Measurements from ENCODE around the gene POLR2M.

POLR2M gene

GRCh38 chr15:57691082-57691481 is 15.4 kb upstream of the POLR2M start:
- ChIA-PET POLR2A (no interaction called here), CTCF (no interaction called here)

GRCh38 chr15:57692709-57693108 is 13.8 kb upstream of the POLR2M start:
- no peak for DNase-seq (ENCODE audit: extremely low spot score)
- ChIA-PET POLR2A (no interaction called here), CTCF (no interaction called here)
- TF ChIP-seq SP1 (IDR thresholded peaks at IDR 0.05): no peak
- no peak for TF ChIP-seq LEF1 (IDR thresholded peaks at IDR 0.05; ENCODE audit: borderline replicate concordance)
- no peak for TF ChIP-seq HDGF (IDR thresholded peaks at IDR 0.05; ENCODE audit: borderline replicate concordance)
- no peak for TF ChIP-seq TARDBP (IDR thresholded peaks at IDR 0.05)
- TF ChIP-seq NFRKB (IDR thresholded peaks at IDR 0.05): no peak
- TF ChIP-seq BHLHE40 (IDR thresholded peaks at IDR 0.05; ENCODE audit: borderline replicate concordance): no peak
- TF ChIP-seq ARNT (IDR thresholded peaks at IDR 0.05): no peak
- no peak for TF ChIP-seq CTBP1 (IDR thresholded peaks at IDR 0.05; ENCODE audit: borderline replicate concordance)
- no peak for TF ChIP-seq FOXM1 (IDR thresholded peaks at IDR 0.05; ENCODE audit: borderline replicate concordance)
- no peak for TF ChIP-seq ELF4 (IDR thresholded peaks at IDR 0.05)
- no peak for TF ChIP-seq FOXA1 (IDR thresholded peaks at IDR 0.05)
- TF ChIP-seq ZNF384 (IDR thresholded peaks at IDR 0.05): no peak
- no peak for TF ChIP-seq PKNOX1 (IDR thresholded peaks at IDR 0.05)
- TF ChIP-seq FOXK2 (IDR thresholded peaks at IDR 0.05): no peak
- no peak for TF ChIP-seq SUZ12 (IDR thresholded peaks at IDR 0.05)
- no peak for TF ChIP-seq L3MBTL2 (conservative IDR thresholded peaks at IDR 0.05)

More at GRCh38 chr15:57691082-57691481, 15.4 kb upstream of the POLR2M start:
- no peak for TF ChIP-seq TARDBP (IDR thresholded peaks at IDR 0.05)
- TF ChIP-seq BHLHE40 (IDR thresholded peaks at IDR 0.05; ENCODE audit: borderline replicate concordance): no peak
- no peak for TF ChIP-seq L3MBTL2 (conservative IDR thresholded peaks at IDR 0.05)
- TF ChIP-seq SP1 (IDR thresholded peaks at IDR 0.05): no peak
- TF ChIP-seq ZNF384 (IDR thresholded peaks at IDR 0.05): no peak
- no peak for TF ChIP-seq LEF1 (IDR thresholded peaks at IDR 0.05; ENCODE audit: borderline replicate concordance)
- no peak for TF ChIP-seq FOXK2 (IDR thresholded peaks at IDR 0.05)
- TF ChIP-seq ARNT (IDR thresholded peaks at IDR 0.05): no peak
- TF ChIP-seq SUZ12 (IDR thresholded peaks at IDR 0.05): no peak
- TF ChIP-seq FOXA1 (IDR thresholded peaks at IDR 0.05): no peak
- TF ChIP-seq NFRKB (IDR thresholded peaks at IDR 0.05): no peak
- TF ChIP-seq PKNOX1 (IDR thresholded peaks at IDR 0.05): no peak
- no peak for TF ChIP-seq FOXM1 (IDR thresholded peaks at IDR 0.05; ENCODE audit: borderline replicate concordance)
- no peak for TF ChIP-seq HDGF (IDR thresholded peaks at IDR 0.05; ENCODE audit: borderline replicate concordance)
- TF ChIP-seq CTBP1 (IDR thresholded peaks at IDR 0.05; ENCODE audit: borderline replicate concordance): no peak
- no peak for TF ChIP-seq ELF4 (IDR thresholded peaks at IDR 0.05)
- DNase-seq (ENCODE audit: extremely low spot score): no peak

- ChIA-PET POLR2A (no interaction called here), CTCF (no interaction called here)
- no peak for DNase-seq (ENCODE audit: extremely low spot score)
- no peak for TF ChIP-seq NFRKB (IDR thresholded peaks at IDR 0.05)
- no peak for TF ChIP-seq FOXA1 (IDR thresholded peaks at IDR 0.05)
- no peak for TF ChIP-seq LEF1 (IDR thresholded peaks at IDR 0.05; ENCODE audit: borderline replicate concordance)
- TF ChIP-seq L3MBTL2 (conservative IDR thresholded peaks at IDR 0.05): no peak
- no peak for TF ChIP-seq ELF4 (IDR thresholded peaks at IDR 0.05)
- TF ChIP-seq FOXK2 (IDR thresholded peaks at IDR 0.05): no peak
- no peak for TF ChIP-seq PKNOX1 (IDR thresholded peaks at IDR 0.05)
Observed at GRCh38 chr15:57694279-57694678, 12.2 kb upstream of the POLR2M start.

- CTCF ChIA-PET: no interaction called here
- TF ChIP-seq HDGF (IDR thresholded peaks at IDR 0.05; ENCODE audit: borderline replicate concordance) (no peak), FOXA1 (IDR thresholded peaks at IDR 0.05) (no peak), ELF4 (IDR thresholded peaks at IDR 0.05) (no peak)
- DNase-seq (ENCODE audit: extremely low spot score): no peak
- POLR2A ChIA-PET: interaction anchor here (2.1 kb wide), 1 partner anchor 11 kb away, joined by 8 read pairs; the partner anchor contains the start of gene POLR2M
Observed at GRCh38 chr15:57696146-57696545, 10.4 kb upstream of the POLR2M start.

GRCh38 chr15:57697588-57697987 is 8.9 kb upstream of the POLR2M start:
- ChIA-PET CTCF (no interaction called here), POLR2A (interaction anchor here (2.1 kb wide), 1 partner anchor 9 kb away, joined by 8 read pairs; the partner anchor contains the start of gene POLR2M)
- no peak for TF ChIP-seq FOXK2 (IDR thresholded peaks at IDR 0.05)
- TF ChIP-seq SP1 (IDR thresholded peaks at IDR 0.05): no peak
- TF ChIP-seq NFRKB (IDR thresholded peaks at IDR 0.05): no peak
- TF ChIP-seq TARDBP (IDR thresholded peaks at IDR 0.05): no peak
- TF ChIP-seq L3MBTL2 (conservative IDR thresholded peaks at IDR 0.05): no peak
- TF ChIP-seq CTBP1 (IDR thresholded peaks at IDR 0.05; ENCODE audit: borderline replicate concordance): no peak
- TF ChIP-seq HDGF (IDR thresholded peaks at IDR 0.05; ENCODE audit: borderline replicate concordance): no peak
- no peak for TF ChIP-seq ZNF384 (IDR thresholded peaks at IDR 0.05)
- TF ChIP-seq SUZ12 (IDR thresholded peaks at IDR 0.05): no peak
- DNase-seq (ENCODE audit: extremely low spot score): no peak

GRCh38 chr15:57698243-57698642 is 8.3 kb upstream of the POLR2M start:
- POLR2A ChIA-PET: no interaction called here
- CTCF ChIA-PET: no interaction called here
- TF ChIP-seq TARDBP (IDR thresholded peaks at IDR 0.05) (no peak), ZNF384 (IDR thresholded peaks at IDR 0.05) (no peak), SP1 (IDR thresholded peaks at IDR 0.05) (no peak)
- no peak for DNase-seq (ENCODE audit: extremely low spot score)

- POLR2A ChIA-PET: no interaction called here
- no peak for TF ChIP-seq ZNF384 (IDR thresholded peaks at IDR 0.05)
- no peak for TF ChIP-seq ARNT (IDR thresholded peaks at IDR 0.05)
- no peak for TF ChIP-seq ELF4 (IDR thresholded peaks at IDR 0.05)
- no peak for TF ChIP-seq BHLHE40 (IDR thresholded peaks at IDR 0.05; ENCODE audit: borderline replicate concordance)
- TF ChIP-seq FOXK2 (IDR thresholded peaks at IDR 0.05): no peak
- no peak for TF ChIP-seq CTBP1 (IDR thresholded peaks at IDR 0.05; ENCODE audit: borderline replicate concordance)
- no peak for TF ChIP-seq PKNOX1 (IDR thresholded peaks at IDR 0.05)
- no peak for TF ChIP-seq NFRKB (IDR thresholded peaks at IDR 0.05)
- TF ChIP-seq TARDBP (IDR thresholded peaks at IDR 0.05): no peak
- no peak for TF ChIP-seq HDGF (IDR thresholded peaks at IDR 0.05; ENCODE audit: borderline replicate concordance)
- TF ChIP-seq SUZ12 (IDR thresholded peaks at IDR 0.05): no peak
- no peak for TF ChIP-seq LEF1 (IDR thresholded peaks at IDR 0.05; ENCODE audit: borderline replicate concordance)
- no peak for TF ChIP-seq SP1 (IDR thresholded peaks at IDR 0.05)
- no peak for TF ChIP-seq FOXM1 (IDR thresholded peaks at IDR 0.05; ENCODE audit: borderline replicate concordance)
- TF ChIP-seq FOXA1 (IDR thresholded peaks at IDR 0.05): no peak
- CTCF ChIA-PET: interaction anchor here (0.7 kb wide), 1 partner anchor 588 kb away, joined by 3 read pairs; no protein-coding TSS in a partner anchor
- DNase-seq (ENCODE audit: extremely low spot score): no peak
Observed at GRCh38 chr15:57698991-57699390, 7.5 kb upstream of the POLR2M start.
